ENCODE measurements around the gene SLC19A1.

The SLC19A1 gene

DNA sequence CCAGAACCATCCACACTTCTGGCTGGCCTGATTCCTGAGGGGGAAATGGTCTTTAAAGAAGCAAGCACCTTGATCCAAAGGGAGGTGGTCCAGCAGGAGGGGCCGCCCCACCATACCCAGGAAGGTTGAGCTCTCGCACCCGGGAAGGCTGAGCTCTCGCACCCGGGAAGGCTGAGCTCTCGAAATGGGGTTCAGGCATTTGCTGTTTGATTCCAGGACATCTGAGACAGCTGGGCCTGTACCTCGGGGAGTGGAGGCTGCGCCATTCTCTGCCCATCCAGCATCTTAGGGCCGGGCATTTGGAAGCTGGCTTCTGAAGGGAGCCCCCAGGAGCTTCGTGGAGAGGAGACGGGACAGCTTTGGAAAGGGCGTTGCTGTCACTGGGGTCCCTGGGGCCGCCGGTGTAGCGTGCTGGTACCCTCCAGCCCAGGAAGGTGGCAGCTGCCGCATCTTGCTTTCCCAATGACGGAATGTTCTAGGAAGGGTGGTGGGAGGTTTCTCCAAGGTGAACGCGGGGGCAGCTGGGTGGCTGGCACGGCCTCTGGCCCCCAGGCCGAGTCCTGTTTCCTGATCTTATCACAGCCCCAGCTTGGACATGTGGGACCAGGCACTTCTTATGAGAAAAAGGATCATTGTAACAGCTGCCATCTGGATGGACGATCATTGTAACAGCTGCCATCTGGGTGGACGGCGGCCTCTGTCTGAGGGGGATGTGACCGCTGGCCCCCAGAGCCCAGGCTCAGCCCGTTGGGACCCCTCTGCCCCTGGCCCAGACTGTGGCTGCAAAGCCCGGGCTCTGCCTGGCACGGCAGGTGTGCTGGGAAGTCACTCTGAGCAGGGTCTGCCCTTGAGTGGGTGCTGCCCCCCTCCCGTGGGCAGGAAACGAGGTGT lies 75.7 kb downstream of the SLC19A1 start:
- H3K9ac ChIP-seq (ENCODE audit: low read length): no peak overlapping the region
- no peaks in the 10 kb centered on the region for H3K9me3 ChIP-seq (ENCODE audit: control insufficient read depth, low read length)
- no peak overlapping the region for H3K4me3 ChIP-seq (ENCODE audit: low read length)
- H3K36me3 ChIP-seq (ENCODE audit: control insufficient read depth, insufficient read depth, low read length): no peaks in the 10 kb centered on the region
- H3K27me3 ChIP-seq (ENCODE audit: control insufficient read depth, insufficient read depth, low read length): no peaks in the 10 kb centered on the region
- H3K4me1 ChIP-seq (ENCODE audit: control insufficient read depth, insufficient read depth, low read length): peaks cover 12% of the 10 kb centered on the region

DNA sequence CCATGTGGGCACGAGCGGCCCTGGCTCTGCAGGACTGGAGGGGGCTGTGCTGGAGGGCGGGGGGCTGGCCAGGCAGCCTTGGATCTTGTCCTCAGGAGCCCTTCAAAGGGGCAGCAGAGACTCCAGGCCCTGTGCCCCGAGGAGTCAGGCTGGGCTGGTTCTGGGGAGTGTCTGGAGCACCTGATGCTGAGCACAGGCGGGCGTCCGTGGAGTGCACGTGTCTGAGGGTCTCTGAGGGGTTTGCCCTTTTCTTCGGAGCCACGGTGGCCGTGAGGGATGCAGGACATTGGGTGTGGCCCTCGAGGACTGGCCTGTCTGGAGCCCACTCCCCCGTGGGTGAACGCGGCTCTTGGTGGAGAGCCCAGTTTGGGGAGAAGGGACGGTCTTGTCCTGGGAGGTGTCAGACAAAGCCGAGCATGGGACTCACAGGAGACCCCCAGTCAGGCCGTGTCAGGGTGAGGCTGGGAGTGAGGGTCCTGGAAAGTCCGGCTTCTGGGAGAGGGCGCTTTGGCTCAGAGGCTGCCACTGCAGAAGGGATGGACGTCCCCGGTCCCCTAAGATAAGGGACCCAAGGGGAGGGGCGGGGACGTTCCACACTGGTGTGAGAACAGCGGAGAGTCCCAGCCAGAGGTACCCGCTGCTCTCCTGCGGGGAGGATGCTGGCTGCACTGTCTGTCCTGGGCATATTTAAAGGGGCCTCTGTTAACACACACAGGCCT lies 76.5 kb downstream of the SLC19A1 start:
- Histone ChIP-seq H3K36me3 (ENCODE audit: control insufficient read depth, insufficient read depth, low read length) (no peaks in the 10 kb centered on the region), H3K9me3 (ENCODE audit: control insufficient read depth, low read length) (no peaks in the 10 kb centered on the region), H3K4me1 (ENCODE audit: control insufficient read depth, insufficient read depth, low read length) (peaks cover 4% of the 10 kb centered on the region), H3K9ac (ENCODE audit: low read length) (no peak overlapping the region), H3K27me3 (ENCODE audit: control insufficient read depth, insufficient read depth, low read length) (no peaks in the 10 kb centered on the region), H3K4me3 (ENCODE audit: low read length) (no peak overlapping the region)

DNA sequence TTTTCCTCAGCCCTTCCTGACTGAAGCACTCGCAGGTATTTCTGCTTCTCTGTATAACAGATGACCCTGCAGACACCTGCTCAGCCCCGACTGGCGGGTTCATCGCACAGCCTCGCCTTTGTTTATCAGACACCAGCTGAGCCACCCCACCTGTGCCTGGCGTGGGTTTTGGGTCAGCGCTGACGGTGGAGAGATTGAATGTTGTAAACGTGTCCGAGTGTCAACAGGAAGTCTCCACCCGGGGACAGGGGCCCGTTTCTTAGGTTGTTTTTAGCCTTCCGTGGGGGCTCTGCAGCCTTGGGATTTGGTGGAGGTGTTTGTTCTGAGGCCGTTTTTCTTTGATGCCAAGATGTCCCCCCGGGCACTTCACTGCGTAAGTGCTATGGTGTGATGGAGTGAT lies 77.1 kb downstream of the SLC19A1 start:
- H3K36me3 ChIP-seq (ENCODE audit: control insufficient read depth, insufficient read depth, low read length): no peaks in the 10 kb centered on the region
- no peaks in the 10 kb centered on the region for H3K9me3 ChIP-seq (ENCODE audit: control insufficient read depth, low read length)
- no peak overlapping the region for H3K4me3 ChIP-seq (ENCODE audit: low read length)
- H3K9ac ChIP-seq (ENCODE audit: low read length): no peak overlapping the region
- no peaks in the 10 kb centered on the region for H3K4me1 ChIP-seq (ENCODE audit: control insufficient read depth, insufficient read depth, low read length)
- no peaks in the 10 kb centered on the region for H3K27me3 ChIP-seq (ENCODE audit: control insufficient read depth, insufficient read depth, low read length)

DNA sequence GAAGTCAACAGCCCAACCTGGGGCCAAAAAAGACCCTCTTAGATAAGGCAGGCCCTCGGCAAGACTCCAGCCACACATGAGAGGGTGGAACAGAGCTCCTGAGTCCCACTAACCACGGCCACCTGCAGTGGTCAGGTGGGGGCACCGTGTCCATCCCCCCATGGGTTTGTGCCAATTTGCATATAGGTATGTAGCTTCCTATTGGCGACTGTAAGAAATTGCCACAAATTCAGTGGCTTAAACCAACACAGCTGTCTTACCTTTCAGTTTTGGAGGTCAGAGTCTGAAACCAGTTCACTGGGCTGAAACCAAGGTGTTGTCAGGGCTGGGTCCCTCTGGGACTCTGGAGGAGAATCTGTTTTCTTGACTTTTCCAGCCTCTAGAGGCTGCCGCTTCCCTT lies 77.9 kb downstream of the SLC19A1 start:
- Histone ChIP-seq H3K27me3 (ENCODE audit: control insufficient read depth, insufficient read depth, low read length) (no peaks in the 10 kb centered on the region), H3K4me3 (ENCODE audit: low read length) (no peak overlapping the region), H3K36me3 (ENCODE audit: control insufficient read depth, insufficient read depth, low read length) (no peaks in the 10 kb centered on the region), H3K9ac (ENCODE audit: low read length) (no peak overlapping the region), H3K4me1 (ENCODE audit: control insufficient read depth, insufficient read depth, low read length) (no peaks in the 10 kb centered on the region), H3K9me3 (ENCODE audit: control insufficient read depth, low read length) (no peaks in the 10 kb centered on the region)

DNA sequence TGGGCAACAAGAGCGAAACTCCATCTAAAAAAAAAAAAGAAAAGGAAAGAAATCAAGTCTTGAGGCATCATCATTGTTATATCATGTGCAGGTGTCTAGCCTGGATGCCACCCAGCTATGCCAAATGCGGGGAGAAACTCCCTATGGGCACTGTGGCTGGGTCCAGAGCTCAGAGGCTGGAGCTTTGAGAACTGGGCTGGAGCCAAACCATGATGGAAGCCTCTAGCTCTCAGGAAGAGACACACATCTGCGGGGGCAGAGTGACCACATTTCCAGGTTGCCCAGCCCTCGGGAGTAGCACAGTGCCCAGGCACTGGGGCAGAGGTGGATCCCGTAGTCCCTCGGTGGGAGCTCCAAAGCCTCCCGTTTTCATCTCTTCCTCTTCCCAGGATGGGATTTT lies 78.4 kb downstream of the SLC19A1 start:
- H3K9ac ChIP-seq (ENCODE audit: low read length): no peak overlapping the region
- H3K4me1 ChIP-seq (ENCODE audit: control insufficient read depth, insufficient read depth, low read length): no peaks in the 10 kb centered on the region
- H3K9me3 ChIP-seq (ENCODE audit: control insufficient read depth, low read length): no peaks in the 10 kb centered on the region
- H3K27me3 ChIP-seq (ENCODE audit: control insufficient read depth, insufficient read depth, low read length): no peaks in the 10 kb centered on the region
- no peaks in the 10 kb centered on the region for H3K36me3 ChIP-seq (ENCODE audit: control insufficient read depth, insufficient read depth, low read length)
- H3K4me3 ChIP-seq (ENCODE audit: low read length): no peak overlapping the region

DNA sequence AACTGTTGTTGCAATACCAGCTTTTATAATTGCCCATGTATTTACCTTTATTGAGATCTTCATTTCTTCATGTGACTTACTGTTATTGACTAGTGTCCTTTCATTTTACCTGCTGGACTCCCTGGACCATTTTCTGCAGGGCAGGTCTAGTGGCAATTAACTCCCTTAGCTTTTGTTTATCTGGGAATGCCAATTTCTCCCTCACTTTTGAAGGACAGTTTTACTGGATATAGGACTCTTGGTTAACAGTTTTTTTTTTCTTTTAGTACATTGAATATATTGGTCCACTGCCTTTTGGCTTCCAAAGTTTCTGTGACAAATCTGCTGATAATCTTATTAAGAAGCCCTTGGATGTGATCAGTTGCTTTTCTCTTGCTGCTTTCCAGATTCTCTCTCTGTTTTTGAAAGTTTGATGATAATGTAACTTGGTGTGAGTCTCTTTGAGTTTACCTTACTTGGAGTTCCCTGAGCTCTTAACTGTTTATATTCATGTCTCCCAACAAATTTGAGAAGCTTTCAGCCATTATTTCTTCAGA lies 80.4 kb downstream of the SLC19A1 start:
- H3K9ac ChIP-seq (ENCODE audit: low read length): no peak overlapping the region
- no peaks in the 10 kb centered on the region for H3K4me1 ChIP-seq (ENCODE audit: control insufficient read depth, insufficient read depth, low read length)
- no peaks in the 10 kb centered on the region for H3K36me3 ChIP-seq (ENCODE audit: control insufficient read depth, insufficient read depth, low read length)
- no peak overlapping the region for H3K4me3 ChIP-seq (ENCODE audit: low read length)
- no peaks in the 10 kb centered on the region for H3K9me3 ChIP-seq (ENCODE audit: control insufficient read depth, low read length)
- H3K27me3 ChIP-seq (ENCODE audit: control insufficient read depth, insufficient read depth, low read length): no peaks in the 10 kb centered on the region

DNA sequence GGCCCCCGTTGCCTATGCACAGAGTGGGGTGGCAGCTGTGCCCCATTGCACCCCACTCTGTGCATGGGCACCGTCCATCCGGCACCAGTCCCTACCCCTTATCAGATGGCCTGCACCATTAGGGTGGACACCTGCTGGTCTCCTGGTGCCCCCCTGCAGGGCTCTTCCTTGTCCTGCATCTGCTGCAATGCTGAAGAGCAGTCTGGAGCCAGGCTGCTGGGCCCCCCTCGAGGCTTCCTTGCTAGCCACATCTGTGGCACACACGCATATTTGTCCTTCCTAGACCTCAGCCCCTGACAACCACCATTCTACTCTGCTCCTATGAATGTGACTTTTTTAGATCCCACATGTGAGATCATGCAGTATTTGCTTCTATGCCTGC lies 80.9 kb downstream of the SLC19A1 start:
- Histone ChIP-seq H3K9me3 (ENCODE audit: control insufficient read depth, low read length) (no peaks in the 10 kb centered on the region), H3K4me1 (ENCODE audit: control insufficient read depth, insufficient read depth, low read length) (no peaks in the 10 kb centered on the region), H3K27me3 (ENCODE audit: control insufficient read depth, insufficient read depth, low read length) (no peaks in the 10 kb centered on the region), H3K9ac (ENCODE audit: low read length) (no peak overlapping the region), H3K4me3 (ENCODE audit: low read length) (no peak overlapping the region), H3K36me3 (ENCODE audit: control insufficient read depth, insufficient read depth, low read length) (no peaks in the 10 kb centered on the region)

DNA sequence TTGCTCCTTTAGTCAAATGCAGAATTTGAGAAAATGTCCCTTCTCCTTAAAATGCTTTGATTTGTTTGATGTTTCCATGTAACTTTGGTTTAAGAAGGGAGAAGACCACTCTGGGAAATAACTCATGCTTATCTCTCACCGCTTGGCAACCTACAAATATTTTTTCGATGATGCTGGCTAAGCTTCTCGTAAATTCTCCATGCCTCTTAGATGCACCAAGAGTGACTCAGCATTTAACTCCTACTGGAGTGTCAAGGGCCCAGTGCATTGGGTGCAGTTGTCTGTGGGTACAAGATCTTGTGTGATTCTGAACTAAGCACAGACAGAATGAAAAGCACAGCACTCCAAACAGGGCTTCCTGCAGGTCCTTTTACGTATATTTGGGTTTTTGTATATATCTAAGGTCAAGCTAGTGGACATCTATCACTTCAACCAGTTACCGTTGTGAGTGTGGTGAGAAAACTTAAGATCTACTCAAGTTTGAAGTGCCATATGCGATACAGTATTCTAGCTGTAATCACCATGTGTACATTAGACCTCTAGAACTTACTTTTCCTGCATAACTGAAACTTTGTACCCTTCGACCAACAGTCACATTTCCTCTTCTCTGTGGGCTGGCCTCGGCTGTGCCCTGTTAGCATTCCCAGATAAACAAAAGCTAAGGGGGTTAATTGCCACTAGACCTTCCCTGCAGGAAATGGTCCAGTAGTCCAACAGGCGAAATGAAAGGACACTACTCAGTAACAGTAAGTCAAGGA lies 81.5 kb downstream of the SLC19A1 start:
- Histone ChIP-seq H3K4me1 (ENCODE audit: control insufficient read depth, insufficient read depth, low read length) (no peaks in the 10 kb centered on the region), H3K4me3 (ENCODE audit: low read length) (no peak overlapping the region), H3K27me3 (ENCODE audit: control insufficient read depth, insufficient read depth, low read length) (no peaks in the 10 kb centered on the region), H3K36me3 (ENCODE audit: control insufficient read depth, insufficient read depth, low read length) (no peaks in the 10 kb centered on the region), H3K9me3 (ENCODE audit: control insufficient read depth, low read length) (no peaks in the 10 kb centered on the region), H3K9ac (ENCODE audit: low read length) (no peak overlapping the region)

DNA sequence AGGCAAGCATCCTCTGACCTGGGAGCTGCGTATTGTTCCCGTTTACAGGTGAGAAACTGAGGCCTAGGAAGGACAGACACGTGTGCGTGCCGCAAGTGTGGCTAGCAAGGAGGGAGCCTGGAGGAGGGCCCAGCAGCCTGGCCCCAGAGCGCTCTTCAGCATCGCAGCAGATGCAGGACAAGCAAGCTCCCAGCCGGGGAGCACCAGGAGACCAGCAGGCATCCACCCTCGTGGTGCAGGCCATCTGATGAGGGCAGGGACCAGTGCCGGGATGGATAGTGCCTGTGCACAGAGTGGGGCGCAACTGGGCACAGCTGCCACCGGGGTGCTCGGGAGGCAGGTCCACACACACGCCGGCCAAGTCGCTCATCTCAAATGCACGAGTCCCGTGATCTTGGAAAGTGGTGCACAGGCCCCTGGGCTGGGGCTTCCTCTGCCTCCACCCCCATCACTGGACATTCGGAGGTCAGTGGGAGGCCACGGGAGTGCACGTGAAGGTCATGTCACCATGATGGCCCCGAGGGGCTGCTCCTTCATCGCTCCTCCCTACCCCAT lies 82.2 kb downstream of the SLC19A1 start:
- H3K9me3 ChIP-seq (ENCODE audit: control insufficient read depth, low read length): no peaks in the 10 kb centered on the region
- no peaks in the 10 kb centered on the region for H3K27me3 ChIP-seq (ENCODE audit: control insufficient read depth, insufficient read depth, low read length)
- H3K36me3 ChIP-seq (ENCODE audit: control insufficient read depth, insufficient read depth, low read length): no peaks in the 10 kb centered on the region
- no peaks in the 10 kb centered on the region for H3K4me1 ChIP-seq (ENCODE audit: control insufficient read depth, insufficient read depth, low read length)
- H3K9ac ChIP-seq (ENCODE audit: low read length): no peak overlapping the region
- H3K4me3 ChIP-seq (ENCODE audit: low read length): no peak overlapping the region

DNA sequence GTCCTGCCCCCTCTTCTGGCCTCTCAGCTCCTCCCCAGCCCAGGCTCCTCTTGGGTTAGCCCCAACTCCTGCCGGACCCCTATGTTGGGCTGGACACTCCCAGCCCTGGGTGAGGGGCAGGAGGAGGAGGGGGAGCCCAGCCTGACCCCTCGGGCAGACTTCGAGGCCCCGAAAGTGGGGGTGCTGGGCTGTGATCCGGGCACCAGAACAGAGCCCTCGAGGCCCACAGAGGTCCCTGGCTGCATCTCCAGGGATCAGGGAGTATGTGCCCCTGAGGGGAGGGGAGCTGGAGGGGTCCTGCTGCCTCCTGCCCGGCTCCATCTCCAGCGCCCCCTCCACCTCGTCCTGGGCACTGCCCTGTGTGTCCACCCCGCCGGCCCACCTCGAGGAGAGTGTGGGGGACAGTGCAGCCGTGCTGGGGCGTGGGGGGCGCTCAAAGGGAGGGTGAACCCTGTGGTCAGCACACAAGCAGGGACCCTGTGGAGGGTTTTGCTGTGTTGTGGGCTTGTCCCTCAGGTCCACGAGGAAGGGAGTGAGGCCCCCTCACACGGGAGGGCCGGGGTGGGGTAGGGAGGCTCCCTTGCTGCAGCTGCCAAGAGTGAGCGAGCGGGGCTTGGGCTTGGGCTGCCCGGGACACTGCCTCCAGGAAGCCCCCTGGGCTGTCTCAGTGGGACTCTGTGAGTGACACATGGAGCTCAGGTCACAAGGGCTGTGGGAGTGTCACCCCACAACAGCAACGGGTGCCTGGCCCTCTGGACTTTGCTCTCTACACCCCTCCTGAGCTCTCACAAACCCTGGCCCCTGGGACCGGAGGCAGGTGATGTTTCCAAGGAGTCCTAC lies 82.8 kb downstream of the SLC19A1 start:
- Histone ChIP-seq H3K9me3 (ENCODE audit: control insufficient read depth, low read length) (no peaks in the 10 kb centered on the region), H3K36me3 (ENCODE audit: control insufficient read depth, insufficient read depth, low read length) (no peaks in the 10 kb centered on the region), H3K4me3 (ENCODE audit: low read length) (no peak overlapping the region), H3K27me3 (ENCODE audit: control insufficient read depth, insufficient read depth, low read length) (no peaks in the 10 kb centered on the region), H3K4me1 (ENCODE audit: control insufficient read depth, insufficient read depth, low read length) (peaks cover 6% of the 10 kb centered on the region), H3K9ac (ENCODE audit: low read length) (no peak overlapping the region)

Data from mucosa of stomach (tissue), 1 donor.